HCT116 (cell line): ENCODE data around the gene SDK1. TPM values are rescaled to one million over a fixed set of nuclear protein-coding genes. Genes with fewer than 3 reads are reported as not detected.

Experiments
- ATAC-seq: fragments of 200-7000 bp; cut with Tn5 transposase; 2 replicates; pipeline ENCODE4 v1.9.1; 2020; ENCODE audit warnings: mild to moderate bottlenecking, moderate library complexity
- BruUV-seq: library from RNA; stranded (reverse); fragments of 400-500 nt; replicated peaks from 2 replicates; lab custom pipeline; 2021; lab: Mats Ljungman, UMichigan
- CTCF ChIA-PET: fragments of 300-600 bp; sonication (Branson Sonifier 250); formaldehyde crosslinking; loops from one replicate; lab custom pipeline; 2021; ENCODE audit warnings: antibody characterized with exemption; lab: Charles Lee
- POLR2A ChIA-PET: fragments of 300-600, 350-600 bp; sonication (Branson Sonifier 250); formaldehyde crosslinking; loops from one replicate; lab custom pipeline; 2021; ENCODE audit warnings: antibody characterized with exemption; lab: Charles Lee
- RAD21 ChIA-PET, 2 experiments: fragments of 300-600 bp; sonication (Branson Sonifier 250); formaldehyde crosslinking; loops; one replicate each; lab custom pipeline; 2023; ENCODE audit warnings: low total read pairs in 2 of 2; ENCODE audit not compliant: uncharacterized antibody in 2 of 2, unreplicated experiment in 2 of 2, low non-redundant PET in 1 of 2; lab: Charles Lee
- DNase-seq: peaks from one replicate; pipeline ENCODE4 v3.0.0-alpha.2; 2010; ENCODE audit warnings: low read depth, low spot score
- H2AFZ ChIP-seq: fragments of 200-600 bp; shearing (Covaris generic), sonication (generic); 2 replicates; pipeline ENCODE4 v1.6.1; 2017; ENCODE audit warnings: low read depth, mixed run types, mixed read lengths, antibody characterized with exemption, low read length; ENCODE audit not compliant: poor library complexity, severe bottlenecking
- H3K27ac ChIP-seq: 2 replicates; pipeline ENCODE4 v1.5.1; 2012; ENCODE audit warnings: low read depth, low read length
- H3K27me3 ChIP-seq: fragments of 200-600 bp; sonication (generic); 2 replicates; pipeline ENCODE4 v1.6.1; 2016; ENCODE audit warnings: mixed run types, low read length, mixed read lengths; ENCODE audit not compliant: insufficient read depth
- H3K36me3 ChIP-seq, 2 experiments: fragments of 200-500 bp in 1 of 2; fragments of 200-600 bp in 1 of 2; sonication (Bioruptor generic) in 1 of 2; sonication (generic) in 1 of 2; 2 replicates each; pipeline versions ENCODE4 v1.5.1 to v1.6.1; 2014 to 2016; ENCODE audit warnings: low read length in 2 of 2, inconsistent platforms in 1 of 2, mixed read lengths in 1 of 2, mixed run types in 1 of 2; ENCODE audit not compliant: insufficient read depth in 2 of 2, control insufficient read depth in 1 of 2
- H3K4me1 ChIP-seq, 2 experiments: fragments of 200-600 bp in 1 of 2; sonication (generic) in 1 of 2; 2 replicates each; pipeline versions ENCODE4 v1.5.1 to v1.6.1; 2012 to 2017; ENCODE audit warnings: low read length in 2 of 2, inconsistent platforms in 1 of 2, mild to moderate bottlenecking in 1 of 2, mixed read lengths in 1 of 2, mixed run types in 1 of 2, moderate library complexity in 1 of 2; ENCODE audit not compliant: insufficient read depth in 2 of 2, control insufficient read depth in 1 of 2
- H3K4me2 ChIP-seq: fragments of 200-600 bp; sonication (generic); 2 replicates; pipeline ENCODE4 v1.6.1; 2017; ENCODE audit warnings: mixed run types, low read length, mixed read lengths
- H3K4me3 ChIP-seq, 2 experiments: fragments of 200-600 bp in 1 of 2; sonication (generic) in 1 of 2; replicated peaks in 1 of 2; 2 replicates each; pipeline ENCODE4 v1.5.1; 2011 to 2016; ENCODE audit warnings: low read length in 2 of 2, control low read depth in 1 of 2, low read depth in 1 of 2, mild to moderate bottlenecking in 1 of 2, mixed read lengths in 1 of 2, mixed run types in 1 of 2
- H3K79me2 ChIP-seq: fragments of 200-600 bp; sonication (generic); 2 replicates; pipeline ENCODE4 v1.6.1; 2017; ENCODE audit warnings: mild to moderate bottlenecking, mixed run types, low read length, moderate library complexity, mixed read lengths; ENCODE audit not compliant: insufficient read depth
- H3K9ac ChIP-seq: fragments of 200-600 bp; sonication (generic); 2 replicates; pipeline ENCODE4 v1.6.1; 2016; ENCODE audit warnings: low read length, mixed read lengths
- H3K9me2 ChIP-seq: fragments of 200-600 bp; sonication (generic), shearing (Covaris generic); 2 replicates; pipeline ENCODE4 v1.6.1; 2017; ENCODE audit warnings: mixed run types, mild to moderate bottlenecking, moderate library complexity; ENCODE audit not compliant: insufficient read depth
- H3K9me3 ChIP-seq, 2 experiments: fragments of 200-500 bp in 1 of 2; fragments of 200-600 bp in 1 of 2; sonication (Bioruptor generic) in 1 of 2; sonication (generic) in 1 of 2; 2 replicates each; pipeline ENCODE4 v1.6.1; 2014 to 2017; ENCODE audit warnings: low read length in 2 of 2, mixed read lengths in 2 of 2, inconsistent platforms in 1 of 2, low read depth in 1 of 2, mild to moderate bottlenecking in 1 of 2, mixed run types in 1 of 2, moderate library complexity in 1 of 2; ENCODE audit not compliant: control insufficient read depth in 1 of 2, insufficient read depth in 1 of 2
- H4K20me1 ChIP-seq: fragments of 200-600 bp; sonication (generic), shearing (Covaris generic); 2 replicates; pipeline ENCODE4 v1.6.1; 2017; ENCODE audit warnings: mixed run types, mild to moderate bottlenecking, moderate library complexity; ENCODE audit not compliant: insufficient read depth
- CBX3 ChIP-seq: IDR thresholded peaks from 2 replicates; pipeline ENCODE4 v1.6.1; 2012; ENCODE audit warnings: low read depth
- CEBPB ChIP-seq: IDR thresholded peaks from 2 replicates; pipeline ENCODE4 v1.6.1; 2012; ENCODE audit warnings: low read depth
- EGR1 ChIP-seq: IDR thresholded peaks from 2 replicates; pipeline ENCODE4 v1.6.1; 2012; ENCODE audit warnings: low read depth
- ELF1 ChIP-seq: IDR thresholded peaks from 2 replicates; pipeline ENCODE4 v1.6.1; 2012; ENCODE audit warnings: low read depth, borderline replicate concordance
- FOSL1 ChIP-seq: IDR thresholded peaks from 2 replicates; pipeline ENCODE4 v1.6.1; 2012; ENCODE audit warnings: low read depth
- JUND ChIP-seq: IDR thresholded peaks from 2 replicates; pipeline ENCODE4 v1.6.1; 2012
- POLR2A ChIP-seq: IDR thresholded peaks from 2 replicates; pipeline ENCODE4 v1.7.0; 2011; ENCODE audit warnings: borderline replicate concordance; ENCODE audit not compliant: insufficient read depth, insufficient read length; ENCODE audit errors: extremely low read depth
- POLR2AphosphoS5 ChIP-seq: IDR thresholded peaks from 2 replicates; pipeline ENCODE4 v1.6.1; 2011; ENCODE audit warnings: mild to moderate bottlenecking, low read depth, low read length, moderate library complexity
- RAD21 ChIP-seq: IDR thresholded peaks from 2 replicates; pipeline ENCODE4 v1.6.1; 2012; ENCODE audit warnings: low read depth, mild to moderate bottlenecking
- SIN3A ChIP-seq: IDR thresholded peaks from 2 replicates; pipeline ENCODE4 v1.6.1; 2012; ENCODE audit warnings: low read depth
- SP1 ChIP-seq: IDR thresholded peaks from 2 replicates; pipeline ENCODE4 v1.6.1; 2012; ENCODE audit warnings: low read depth
- SRF ChIP-seq: IDR thresholded peaks from 2 replicates; pipeline ENCODE4 v1.6.1; 2012; ENCODE audit warnings: low read depth
- YY1 ChIP-seq: IDR thresholded peaks from 2 replicates; pipeline ENCODE4 v1.6.1; 2011; ENCODE audit warnings: low read length, low read depth, moderate library complexity, mild to moderate bottlenecking; ENCODE audit not compliant: insufficient replicate concordance; ENCODE audit errors: extremely low read depth
- ZFX ChIP-seq: fragments of 450-650 bp; IDR thresholded peaks from 2 replicates; pipeline ENCODE4 v1.6.1; 2017
- ZNF274 ChIP-seq: fragments of 200-500 bp; sonication (Bioruptor generic); IDR thresholded peaks from 2 replicates; pipeline ENCODE4 v1.6.1; 2014; ENCODE audit warnings: mild to moderate bottlenecking, low read depth, low read length, inconsistent platforms
- intact Hi-C: fragments of 100-400 bp; cut with micrococcal nuclease; formaldehyde crosslinking; loops from 2 replicates; pipeline ENCODE4 v1.10.0; 2022
- total RNA-seq: library from RNA; stranded (reverse); gene quantifications from one replicate; pipeline ENCODE4 v1.2.1, GENCODE V29; 2021; ENCODE audit not compliant: unreplicated experiment
- TF ChIP-seq, protein P1 (sequence below): IDR thresholded peaks from 2 replicates; pipeline ENCODE4 v1.6.1; 2012
- TF ChIP-seq, protein P2 (sequence below): IDR thresholded peaks from 2 replicates; pipeline ENCODE4 v1.6.1; 2012
- TF ChIP-seq, protein P3 (sequence below): IDR thresholded peaks from 2 replicates; pipeline ENCODE4 v1.6.1; 2011; ENCODE audit warnings: mild to moderate bottlenecking, low read length, moderate library complexity; ENCODE audit not compliant: insufficient replicate concordance; ENCODE audit errors: extremely low read depth

SDK1 gene
- total RNA-seq, 1 experiment from 2014 or later = 0.05 TPM

DNA sequence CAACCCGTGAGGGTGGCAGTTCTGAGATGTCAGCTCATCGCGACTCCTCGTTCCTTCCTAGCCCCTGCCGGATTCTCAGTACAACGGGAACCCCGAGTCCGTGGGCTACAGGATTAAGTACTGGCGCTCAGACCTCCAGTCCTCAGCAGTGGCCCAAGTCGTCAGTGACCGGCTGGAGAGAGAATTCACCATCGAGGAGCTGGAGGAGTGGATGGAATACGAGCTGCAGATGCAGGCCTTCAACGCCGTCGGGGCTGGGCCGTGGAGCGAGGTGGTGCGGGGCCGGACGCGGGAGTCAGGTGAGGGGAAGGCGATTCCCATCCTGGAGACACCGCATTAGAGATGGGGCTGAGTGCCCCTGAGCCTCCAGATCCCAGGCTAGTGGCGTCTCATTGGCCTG, 812.9 kb downstream of the SDK1 start (continued):
- no peak for TF ChIP-seq SIN3A

DNA sequence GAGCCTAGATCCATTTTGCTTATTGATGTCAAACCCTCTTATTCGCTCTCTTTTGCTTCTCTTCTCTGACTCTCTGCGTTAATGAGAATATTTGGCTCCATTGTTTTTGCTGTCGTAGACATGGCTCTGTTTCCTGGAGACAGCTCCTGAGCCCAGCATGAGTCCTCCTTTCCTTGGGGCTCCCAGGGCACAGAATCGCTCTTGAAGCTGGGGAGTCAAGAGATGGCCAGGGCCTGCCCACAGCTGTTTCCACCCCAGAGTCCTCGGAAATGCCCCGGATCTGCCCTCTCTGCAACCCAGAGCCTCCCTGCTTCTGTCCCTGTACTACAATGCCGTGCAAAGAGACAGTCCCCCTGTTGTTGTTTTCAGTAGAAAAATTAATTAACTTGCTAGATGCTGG, 814.4 kb downstream of the SDK1 start:
- ChIA-PET POLR2A (no interaction called here), RAD21 (no interaction called here), CTCF (no interaction called here)
- Histone ChIP-seq H3K9me3 (peaks cover 0 to 3% of the 10 kb centered on the region in 2 experiments; a peak in 1 of 4 replicates), H2AFZ (no peak overlapping the region), H3K4me2 (no peak overlapping the region), H3K9ac (no peak overlapping the region), H3K27ac (no peak overlapping the region), H3K9me2 (no peaks in the 10 kb centered on the region), H3K36me3 (no peaks in the 10 kb centered on the region), H3K27me3 (no peaks in the 10 kb centered on the region), H3K79me2 (no peaks in the 10 kb centered on the region), H3K4me1 (no peaks in the 10 kb centered on the region), H4K20me1 (no peaks in the 10 kb centered on the region), H3K4me3 (no peak overlapping the region)
- no TSS peak for BruUV-seq
- TF ChIP-seq YY1 (no peak), SP1 (no peak), ELF1 (no peak), ZNF274 (no peak)
- TF ChIP-seq, protein P1, sequence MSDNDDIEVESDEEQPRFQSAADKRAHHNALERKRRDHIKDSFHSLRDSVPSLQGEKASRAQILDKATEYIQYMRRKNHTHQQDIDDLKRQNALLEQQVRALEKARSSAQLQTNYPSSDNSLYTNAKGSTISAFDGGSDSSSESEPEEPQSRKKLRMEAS = no peak
- TF ChIP-seq, protein P2, sequence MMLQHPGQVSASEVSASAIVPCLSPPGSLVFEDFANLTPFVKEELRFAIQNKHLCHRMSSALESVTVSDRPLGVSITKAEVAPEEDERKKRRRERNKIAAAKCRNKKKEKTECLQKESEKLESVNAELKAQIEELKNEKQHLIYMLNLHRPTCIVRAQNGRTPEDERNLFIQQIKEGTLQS = no peak
- intact Hi-C loops = no loop called here
- no peak for ATAC-seq
- no peak for DNase-seq

DNA sequence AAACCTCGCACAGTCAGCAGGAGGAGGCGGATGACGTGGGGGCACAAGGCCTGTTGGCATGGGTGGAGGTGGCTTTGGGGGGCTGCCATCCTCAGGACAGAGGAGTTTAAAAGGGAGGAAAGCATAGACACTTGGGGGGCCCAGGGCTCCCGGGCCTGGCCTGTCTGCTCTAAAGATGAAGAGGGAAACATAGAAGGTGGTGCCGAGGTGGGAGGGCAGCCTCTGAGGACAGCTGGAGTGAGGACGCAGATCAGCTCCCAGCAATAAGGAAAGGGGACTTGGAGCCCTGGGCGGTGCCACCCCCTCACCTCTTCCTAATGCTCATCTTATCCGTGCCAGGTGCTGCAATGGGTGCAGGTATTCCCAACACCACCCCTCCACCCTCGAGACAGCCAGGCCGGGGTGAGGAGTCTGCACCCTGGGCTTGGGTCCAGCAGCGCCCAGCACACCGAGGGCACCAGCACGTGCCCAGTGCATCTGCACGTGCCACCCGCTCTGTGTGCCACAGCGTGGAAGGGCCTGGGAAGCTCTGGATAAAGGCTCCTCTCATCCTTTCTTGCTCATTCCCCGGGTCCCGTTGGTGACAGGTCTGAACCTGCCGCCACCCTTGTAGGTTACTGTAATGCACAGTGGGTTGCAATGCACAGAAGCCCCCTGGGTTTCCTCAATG, 815.0 kb downstream of the SDK1 start:
- no peaks in the 10 kb centered on the region for H3K36me3 ChIP-seq
- TF ChIP-seq CBX3 (no peak), YY1 (no peak), SRF (no peak), EGR1 (no peak), SP1 (no peak), POLR2AphosphoS5 (no peak), CEBPB (no peak), JUND (no peak), FOSL1 (no peak), POLR2A (no peak), ZFX (no peak), ELF1 (no peak), ZNF274 (no peak), RAD21 (no peak), SIN3A (no peak)
- TF ChIP-seq, protein P1 = no peak
- TF ChIP-seq, protein P3, sequence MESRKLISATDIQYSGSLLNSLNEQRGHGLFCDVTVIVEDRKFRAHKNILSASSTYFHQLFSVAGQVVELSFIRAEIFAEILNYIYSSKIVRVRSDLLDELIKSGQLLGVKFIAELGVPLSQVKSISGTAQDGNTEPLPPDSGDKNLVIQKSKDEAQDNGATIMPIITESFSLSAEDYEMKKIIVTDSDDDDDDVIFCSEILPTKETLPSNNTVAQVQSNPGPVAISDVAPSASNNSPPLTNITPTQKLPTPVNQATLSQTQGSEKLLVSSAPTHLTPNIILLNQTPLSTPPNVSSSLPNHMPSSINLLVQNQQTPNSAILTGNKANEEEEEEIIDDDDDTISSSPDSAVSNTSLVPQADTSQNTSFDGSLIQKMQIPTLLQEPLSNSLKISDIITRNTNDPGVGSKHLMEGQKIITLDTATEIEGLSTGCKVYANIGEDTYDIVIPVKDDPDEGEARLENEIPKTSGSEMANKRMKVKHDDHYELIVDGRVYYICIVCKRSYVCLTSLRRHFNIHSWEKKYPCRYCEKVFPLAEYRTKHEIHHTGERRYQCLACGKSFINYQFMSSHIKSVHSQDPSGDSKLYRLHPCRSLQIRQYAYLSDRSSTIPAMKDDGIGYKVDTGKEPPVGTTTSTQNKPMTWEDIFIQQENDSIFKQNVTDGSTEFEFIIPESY = no peak

More for the DNA sequence above, 815.0 kb downstream of the SDK1 start:
- Histone ChIP-seq H3K9me3 (peaks cover 0 to 3% of the 10 kb centered on the region in 2 experiments; a peak in 2 of 4 replicates), H3K9ac (no peak overlapping the region), H3K79me2 (no peaks in the 10 kb centered on the region), H3K27me3 (no peaks in the 10 kb centered on the region), H3K4me2 (no peak overlapping the region), H2AFZ (no peak overlapping the region), H3K9me2 (no peaks in the 10 kb centered on the region), H3K4me1 (no peaks in the 10 kb centered on the region), H3K27ac (no peak overlapping the region), H4K20me1 (no peaks in the 10 kb centered on the region), H3K4me3 (no peak overlapping the region)
- ChIA-PET CTCF (no interaction called here), RAD21 (no interaction called here), POLR2A (no interaction called here)
- intact Hi-C loops = no loop called here
- no TSS peak for BruUV-seq
- ATAC-seq = no peak
- no peak for DNase-seq
